Stimulated activated CD8-positive, alpha-beta memory T cell treated with anti-CD3 and anti-CD28 coated beads, Interleukin-15, amount 100 ng/mL, for 24 hours (primary cell): ENCODE results near the gene STX8.

ENCODE experiments used
- DNase-seq: peaks from one replicate; pipeline ENCODE4 v3.0.0-alpha.2; 2020; ENCODE audit warnings: low read depth

Gene STX8

GRCh38 chr17:9239793-9240658 lies 335.6 kb downstream of the STX8 start:
- DNase-seq: peak; percentile 33

GRCh38 chr17:9239246-9239792 lies 336.3 kb downstream of the STX8 start:
- no peak for DNase-seq

GRCh38 chr17:9238340-9239245 lies 337.0 kb downstream of the STX8 start:
- DNase-seq: no peak

GRCh38 chr17:9237661-9238301 lies 337.8 kb downstream of the STX8 start:
- DNase-seq: no peak

GRCh38 chr17:9237053-9237410 lies 338.6 kb downstream of the STX8 start:
- no peak for DNase-seq

- DNase-seq: no peak
Measured at GRCh38 chr17:9236286-9237052, 339.2 kb downstream of the STX8 start.

GRCh38 chr17:9235346-9235745 lies 340.3 kb downstream of the STX8 start:
- no peak for DNase-seq

GRCh38 chr17:9234389-9234945 lies 341.2 kb downstream of the STX8 start:
- DNase-seq: no peak

- DNase-seq: no peak
Measured at GRCh38 chr17:9233761-9234160, 341.9 kb downstream of the STX8 start.

- DNase-seq: no peak
Measured at GRCh38 chr17:9233271-9233599, 342.4 kb downstream of the STX8 start.

- DNase-seq: no peak
Measured at GRCh38 chr17:9232591-9233270, 342.9 kb downstream of the STX8 start.

GRCh38 chr17:9232155-9232475 lies 343.5 kb downstream of the STX8 start:
- no peak for DNase-seq

GRCh38 chr17:9231449-9232154 lies 344.0 kb downstream of the STX8 start:
- DNase-seq: no peak

- no peak for DNase-seq
Measured at GRCh38 chr17:9230861-9231260, 344.8 kb downstream of the STX8 start.

GRCh38 chr17:9230346-9230745 lies 345.3 kb downstream of the STX8 start:
- DNase-seq: no peak

GRCh38 chr17:9229826-9230201 lies 345.8 kb downstream of the STX8 start:
- no peak for DNase-seq

GRCh38 chr17:9229160-9229825 lies 346.3 kb downstream of the STX8 start:
- no peak for DNase-seq

- DNase-seq: no peak
Measured at GRCh38 chr17:9228408-9229159, 347.0 kb downstream of the STX8 start.

GRCh38 chr17:9227819-9228407 lies 347.7 kb downstream of the STX8 start:
- DNase-seq: no peak
